A549 treated with Mapracorat at 1 μM for 4 hours (cell line): Measurements from ENCODE around the gene ADAM23. TPM values are rescaled to one million over a fixed set of nuclear protein-coding genes. Genes with fewer than 3 reads are reported as not detected.

Source experiments
- total RNA-seq: library from RNA; stranded (reverse); fragments of 200-300 nt; extraction: Qiagen RNA extraction; gene quantifications from 5 replicates; pipeline ENCODE4 v1.2.3, GENCODE V29; 2022

Gene ADAM23
- total RNA-seq: 8.4 to 10.2 TPM (median 9.2 TPM) in 5 replicates

DNA sequence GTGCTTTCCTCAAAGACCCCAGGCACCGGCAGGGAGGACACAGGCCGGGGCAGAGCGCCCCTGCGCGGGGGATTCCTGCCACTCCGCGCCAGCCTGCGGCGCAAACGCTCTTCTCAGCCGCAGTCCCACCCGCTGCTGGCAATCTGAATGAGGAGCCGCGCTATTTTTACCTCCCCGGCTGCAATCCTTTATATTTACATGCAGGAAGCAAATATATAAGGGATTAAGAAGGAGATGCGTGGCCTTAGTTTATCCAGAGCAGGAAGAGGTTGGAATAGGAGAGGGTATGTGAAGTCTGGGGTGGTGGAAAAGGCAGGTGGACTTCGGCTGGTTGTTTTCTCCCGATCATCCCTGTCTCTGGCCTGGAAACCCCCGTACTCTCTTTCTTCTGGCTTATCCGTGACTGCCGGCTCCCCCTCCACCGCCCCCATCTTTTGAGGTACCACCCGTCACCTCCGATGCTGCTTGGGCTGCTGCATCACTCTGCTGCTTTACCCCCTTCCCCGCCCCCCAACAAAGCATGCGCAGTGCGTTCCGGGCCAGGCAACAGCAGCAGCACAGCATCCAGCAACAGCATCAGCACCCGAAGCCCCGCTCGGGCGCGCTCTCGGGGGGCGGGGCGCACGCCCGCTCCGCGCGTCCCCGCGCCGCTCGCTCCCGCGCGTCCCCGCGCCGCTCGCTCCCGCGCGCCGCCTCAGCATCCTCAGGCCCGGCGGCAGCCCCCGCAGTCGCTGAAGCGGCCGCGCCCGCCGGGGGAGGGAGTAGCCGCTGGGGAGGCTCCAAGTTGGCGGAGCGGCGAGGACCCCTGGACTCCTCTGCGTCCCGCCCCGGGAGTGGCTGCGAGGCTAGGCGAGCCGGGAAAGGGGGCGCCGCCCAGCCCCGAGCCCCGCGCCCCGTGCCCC lies at the start of gene ADAM23:
TSS of gene ADAM23 (plus strand) at position 700 of the 902 bp plus-strand sequence. CDS start 335 bp downstream, outside the sequence.

GRCh38 chr2:206642075-206643025 lies 199.0 kb downstream of the ADAM23 start, which contains the start of gene FAM237A:
TSS of gene FAM237A (plus strand) at chr2:206642487. CDS start at chr2:206644237, 1,750 bp downstream.

Other genes with a start within 250 kb of the ADAM23 start
- gene ZDBF2, start 168.9 kb upstream of the ADAM23 start, total RNA-seq: 0.79 to 1.3 TPM (median 1.1 TPM) in 5 replicates
- not detected in 5 replicates for gene FAM237A, start 199.0 kb downstream of the ADAM23 start, total RNA-seq